ENCODE results near the gene PPP2R5A. TPM values are rescaled to one million over a fixed set of nuclear protein-coding genes. Genes with fewer than 3 reads are reported as not detected.

PPP2R5A gene
- total RNA-seq, 1 experiment from 2014 or later: 21.5 TPM

Other genes with a start within 250 kb of the PPP2R5A start
- gene INTS7, start 249.9 kb upstream of the PPP2R5A start, total RNA-seq (2014; rRNA removed; shearing (Covaris generic)): 26.8 and 70.7 TPM in 2 replicates
- 28.7 and 37.0 TPM in 2 replicates for gene DTL, start 249.7 kb upstream of the PPP2R5A start, total RNA-seq (2014; rRNA removed; shearing (Covaris generic))
- gene PACC1, start 129.5 kb downstream of the PPP2R5A start, total RNA-seq (2014; rRNA removed; shearing (Covaris generic)): 22.7 and 25.7 TPM in 2 replicates
- 77.8 and 85.5 TPM in 2 replicates for gene NENF, start 147.5 kb downstream of the PPP2R5A start, total RNA-seq (2014; rRNA removed; shearing (Covaris generic))